ENCODE data around the gene CLEC1B. TPM values are rescaled to one million over a fixed set of nuclear protein-coding genes. Genes with fewer than 3 reads are reported as not detected.

CLEC1B gene
- total RNA-seq = not detected

GRCh38 chr12:9999016-9999415, at the start of gene CLEC1B:
Gene CLEC1B, minus strand, starts transcription at chr12:9999121. Its CDS starts 21 bp downstream, at chr12:9999100.
- H3K4me1 ChIP-seq = no peaks in the 10 kb centered on the region
- no peak for DNase-seq
- intact Hi-C loops (cut with DNase I) = no loop called here
- no peaks in the 10 kb centered on the region for H3K27me3 ChIP-seq
- H3K9me3 ChIP-seq = no peaks in the 10 kb centered on the region
- TF ChIP-seq POLR2A (IDR thresholded peaks at IDR 0.05) (no peak), CTCF (IDR thresholded peaks at IDR 0.05) (no peak)
- no peak within 1 kb of the TSS for H3K4me3 ChIP-seq (replicated peaks in 1 of 3)
- WGBS, 2 donors = 92 to 95% methylated on average over 3 of the region's 3 CpGs
- H3K27ac ChIP-seq = no peak within 1 kb of the TSS
- H3K36me3 ChIP-seq = no peaks in the 10 kb centered on the region

DNA sequence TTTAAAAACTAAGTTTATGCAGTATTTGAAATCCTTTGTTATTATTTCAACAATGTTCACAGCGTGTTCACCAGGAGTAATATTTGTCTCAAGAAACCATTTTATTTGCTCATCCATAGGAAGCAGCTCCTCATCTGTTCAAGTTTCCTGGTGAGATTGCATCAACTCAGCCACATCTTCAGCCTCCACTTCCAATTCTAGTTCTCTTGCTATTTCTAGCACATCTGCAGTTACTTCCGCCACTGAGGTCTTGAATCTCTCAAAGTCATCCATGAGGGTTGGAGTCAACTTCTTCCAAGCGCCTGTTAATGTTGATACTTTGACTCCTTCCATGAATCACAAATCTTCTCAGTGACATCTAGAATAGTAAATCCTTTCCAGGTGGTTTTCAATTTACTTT, 49.6 kb upstream of the CLEC1B start:
- H3K9me3 ChIP-seq = no peaks in the 10 kb centered on the region
- intact Hi-C loops (cut with DNase I) = no loop called here
- WGBS, 2 donors = 58 to 66% methylated on average over 3 of the region's 3 CpGs
- no peaks in the 10 kb centered on the region for H3K36me3 ChIP-seq
- H3K27ac ChIP-seq = no peak overlapping the region
- no peak for DNase-seq
- TF ChIP-seq CTCF (IDR thresholded peaks at IDR 0.05) = no peak
- no peaks in the 10 kb centered on the region for H3K4me1 ChIP-seq
- no peak overlapping the region for H3K4me3 ChIP-seq (replicated peaks in 1 of 3)
- H3K27me3 ChIP-seq = no peaks in the 10 kb centered on the region

- no peaks in the 10 kb centered on the region for H3K27me3 ChIP-seq
- H3K36me3 ChIP-seq = no peaks in the 10 kb centered on the region
- H3K27ac ChIP-seq = no peak overlapping the region
- intact Hi-C loops (cut with DNase I) = no loop called here
- no peaks in the 10 kb centered on the region for H3K4me1 ChIP-seq
- TF ChIP-seq CTCF (IDR thresholded peaks at IDR 0.05) (no peak), POLR2A (IDR thresholded peaks at IDR 0.05) (no peak)
- no peak overlapping the region for H3K4me3 ChIP-seq (replicated peaks in 1 of 3)
- DNase-seq = no peak
- no peaks in the 10 kb centered on the region for H3K9me3 ChIP-seq
These were observed 43.2 kb upstream of the CLEC1B start for GRCh38 chr12:10042167-10042566.

DNA sequence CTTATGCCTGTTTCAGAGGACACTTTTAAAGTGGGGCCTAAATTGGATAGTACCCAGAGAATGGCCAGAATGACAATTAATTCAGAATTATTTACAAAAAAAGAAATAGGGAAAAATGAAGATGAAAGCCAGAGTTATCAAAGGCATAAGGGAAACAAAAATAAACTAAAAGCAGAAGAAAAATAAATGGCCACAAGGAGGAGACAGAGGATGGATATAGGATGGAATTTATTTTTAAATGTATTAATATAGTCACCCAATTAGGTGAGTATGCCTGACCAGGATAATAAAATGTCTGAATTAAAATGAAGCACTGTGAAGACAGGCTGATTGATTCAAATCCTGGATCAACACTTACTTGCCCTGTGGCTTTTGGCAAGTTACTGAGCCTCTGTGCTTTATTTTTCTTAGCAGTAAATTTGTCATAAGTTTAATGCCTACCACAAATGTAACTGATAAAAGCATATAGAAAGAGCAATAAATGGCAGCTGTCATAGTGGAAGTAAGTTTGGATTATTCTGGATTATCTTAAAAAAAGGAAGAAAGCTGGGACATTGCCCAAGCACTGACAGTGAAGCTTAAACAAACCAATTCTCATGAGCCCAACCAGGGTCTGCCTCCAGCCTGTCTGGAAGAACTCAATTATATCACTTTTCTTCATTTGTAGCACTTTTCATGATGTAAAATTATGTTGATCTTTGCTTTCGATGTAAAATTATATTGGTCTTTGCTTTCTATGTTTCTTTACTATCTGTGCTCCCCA, 35.0 kb upstream of the CLEC1B start:
- DNase-seq = no peak
- no peaks in the 10 kb centered on the region for H3K9me3 ChIP-seq
- intact Hi-C loops (cut with DNase I) = loop anchor here (10.0 kb wide), 1 partner anchor 101 kb away; the partner anchor contains the start of gene CLEC7A
- no peaks in the 10 kb centered on the region for H3K36me3 ChIP-seq
- no peak overlapping the region for H3K27ac ChIP-seq
- H3K27me3 ChIP-seq = no peaks in the 10 kb centered on the region
- 74 to 81% methylated on average over 1 of the region's 1 CpG for WGBS, 2 donors
- no peak overlapping the region for H3K4me3 ChIP-seq (replicated peaks in 1 of 3)
- TF ChIP-seq CTCF (IDR thresholded peaks at IDR 0.05) (peak in 2 of 6 experiments; percentile 15 to 36), POLR2A (IDR thresholded peaks at IDR 0.05) (no peak)
- no peaks in the 10 kb centered on the region for H3K4me1 ChIP-seq

DNA sequence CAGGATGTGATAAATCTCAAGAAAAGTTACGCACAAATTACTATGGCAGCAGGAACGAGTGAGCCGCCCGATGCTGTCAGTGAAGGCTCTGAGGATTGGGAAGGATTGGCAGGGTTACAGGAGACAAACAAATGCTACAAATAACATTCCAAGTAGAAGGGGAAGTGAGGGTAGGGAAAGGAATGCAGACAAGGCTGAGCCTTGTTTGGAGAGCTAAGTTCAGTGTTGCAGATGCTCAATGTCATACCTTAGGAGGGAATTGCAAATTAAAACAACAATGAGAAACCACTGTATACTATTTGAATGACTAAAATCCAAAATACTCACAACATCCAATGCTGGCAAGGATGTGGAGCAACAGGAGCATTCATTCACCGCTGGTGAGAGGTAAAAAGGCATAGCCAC, 32.9 kb upstream of the CLEC1B start:
- H3K27ac ChIP-seq = no peak overlapping the region
- H3K9me3 ChIP-seq = no peaks in the 10 kb centered on the region
- H3K36me3 ChIP-seq = no peaks in the 10 kb centered on the region
- H3K27me3 ChIP-seq = no peaks in the 10 kb centered on the region
- 77 to 81% methylated on average over 5 of the region's 5 CpGs for WGBS, 2 donors
- no peaks in the 10 kb centered on the region for H3K4me1 ChIP-seq
- no peak overlapping the region for H3K4me3 ChIP-seq (replicated peaks in 1 of 3)
- DNase-seq = no peak
- intact Hi-C loops (cut with DNase I) = loop anchor here (10.0 kb wide), 1 partner anchor 103 kb away; the partner anchor contains the start of gene CLEC7A
- TF ChIP-seq POLR2A (IDR thresholded peaks at IDR 0.05) (no peak), CTCF (IDR thresholded peaks at IDR 0.05) (no peak)
